ENCODE results near the gene ACP4.
"Not testable (repeated sequence)": the region's sequence is repeated elsewhere in the genome, so short reads cannot be mapped to it uniquely, and the experiment has no call there.

ACP4 gene

DNA sequence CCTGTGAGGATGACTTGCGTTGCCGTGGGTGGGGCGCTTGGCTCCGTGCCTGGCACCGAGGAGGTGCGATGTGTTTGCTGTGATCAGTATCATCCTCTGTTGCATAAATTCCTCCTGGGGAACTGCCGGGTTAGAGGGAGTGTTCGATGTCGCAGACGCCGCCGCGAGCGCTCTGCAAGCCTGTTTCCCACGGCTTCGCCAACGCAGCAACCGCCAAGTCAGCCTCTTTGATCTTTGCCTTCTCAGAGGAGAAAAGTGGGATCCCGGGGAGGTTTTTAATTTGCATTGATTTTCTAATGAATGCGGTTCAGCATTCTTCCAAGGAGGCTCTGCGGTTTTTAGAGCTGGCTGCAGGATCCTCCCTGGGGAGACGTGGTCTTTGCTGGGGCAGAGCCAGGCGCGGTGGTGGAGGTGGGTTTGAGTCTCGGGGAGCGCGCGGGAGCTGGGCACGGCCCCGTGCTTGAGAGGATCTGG is 12.3 kb upstream of the ACP4 start:
- H3K9me3 ChIP-seq (replicated peaks; ENCODE audit: low read length), result no peaks in the 10 kb centered on the region
- no peaks in the 10 kb centered on the region for H3K4me1 ChIP-seq (ENCODE audit: control insufficient read depth, insufficient read depth, low read length)
- H3K4me2 ChIP-seq (ENCODE audit: low read length), result no peak overlapping the region
- peaks cover 45% of the 10 kb centered on the region for H3K27me3 ChIP-seq (ENCODE audit: control insufficient read depth, insufficient read depth, low read length)
- H3K36me3 ChIP-seq (ENCODE audit: insufficient read depth, low read length), result no peaks in the 10 kb centered on the region
- no peak overlapping the region for H3K9ac ChIP-seq (ENCODE audit: low read depth, low read length)
- H3K4me3 ChIP-seq (ENCODE audit: low read length), result no peak overlapping the region

- Histone ChIP-seq H3K36me3 (ENCODE audit: insufficient read depth, low read length) (no peaks in the 10 kb centered on the region), H3K27me3 (ENCODE audit: control insufficient read depth, insufficient read depth, low read length) (peaks cover 45% of the 10 kb centered on the region), H3K9ac (ENCODE audit: low read depth, low read length) (no peak overlapping the region), H3K4me1 (ENCODE audit: control insufficient read depth, insufficient read depth, low read length) (no peaks in the 10 kb centered on the region), H3K4me2 (ENCODE audit: low read length) (no peak overlapping the region), H3K9me3 (replicated peaks; ENCODE audit: low read length) (no peaks in the 10 kb centered on the region), H3K4me3 (ENCODE audit: low read length) (no peak overlapping the region)
Observed at GRCh38 chr19:50778906-50779430, 11.2 kb upstream of the ACP4 start.

DNA sequence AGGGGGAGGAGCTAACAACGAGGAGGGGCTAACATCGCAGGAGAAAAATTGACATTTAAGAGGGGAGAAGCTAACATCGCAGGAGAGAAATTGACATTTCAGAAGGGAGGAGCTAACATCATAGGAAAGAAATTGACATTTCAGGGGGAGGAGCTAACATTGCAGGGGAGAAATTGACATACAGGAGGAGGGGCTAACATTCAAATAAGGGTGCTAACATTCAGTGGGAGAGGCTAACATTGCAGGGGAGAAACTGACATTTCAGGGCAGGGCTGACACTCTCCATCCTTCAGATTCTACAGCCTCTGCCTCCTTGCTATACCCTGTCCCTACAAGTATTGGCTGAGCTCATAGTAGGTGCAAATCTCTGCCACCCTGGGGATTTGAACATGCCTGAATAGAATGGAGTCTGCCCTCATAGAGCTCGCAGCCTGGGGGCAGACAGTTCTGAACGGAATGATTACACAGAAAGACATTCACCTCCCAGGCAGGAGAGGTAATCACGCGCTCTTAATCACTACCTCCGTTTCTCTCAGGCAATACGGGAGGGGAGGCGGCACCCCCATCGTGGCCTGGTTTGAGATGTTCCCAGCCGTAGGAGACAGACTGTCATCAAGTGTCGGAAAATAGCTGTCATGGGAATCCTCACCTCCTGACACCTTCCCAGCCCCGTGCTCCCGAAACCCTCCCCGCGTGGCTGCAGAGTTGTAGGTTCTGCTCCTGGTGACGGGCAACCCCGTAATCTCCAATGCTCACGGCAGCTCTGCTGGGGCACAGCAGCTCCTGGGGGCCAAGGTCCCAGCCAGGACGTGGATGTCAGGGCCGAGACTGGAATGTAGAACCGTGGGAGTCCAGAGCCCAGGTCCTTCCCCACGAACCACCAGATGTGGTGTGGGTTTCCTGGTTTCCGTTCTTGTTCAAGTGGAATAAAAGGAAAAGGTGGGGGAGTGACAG is 10.4 kb upstream of the ACP4 start:
- Histone ChIP-seq H3K4me2 (ENCODE audit: low read length) (no peak overlapping the region), H3K4me3 (ENCODE audit: low read length) (no peak overlapping the region), H3K9me3 (replicated peaks; ENCODE audit: low read length) (no peaks in the 10 kb centered on the region), H3K36me3 (ENCODE audit: insufficient read depth, low read length) (no peaks in the 10 kb centered on the region), H3K4me1 (ENCODE audit: control insufficient read depth, insufficient read depth, low read length) (no peaks in the 10 kb centered on the region), H3K9ac (ENCODE audit: low read depth, low read length) (no peak overlapping the region), H3K27me3 (ENCODE audit: control insufficient read depth, insufficient read depth, low read length) (peaks cover 45% of the 10 kb centered on the region)

- Histone ChIP-seq H3K4me1 (ENCODE audit: control insufficient read depth, insufficient read depth, low read length) (no peaks in the 10 kb centered on the region), H3K4me3 (ENCODE audit: low read length) (no peak overlapping the region), H3K4me2 (ENCODE audit: low read length) (no peak overlapping the region), H3K27me3 (ENCODE audit: control insufficient read depth, insufficient read depth, low read length) (peaks cover 45% of the 10 kb centered on the region), H3K36me3 (ENCODE audit: insufficient read depth, low read length) (no peaks in the 10 kb centered on the region), H3K9me3 (replicated peaks; ENCODE audit: low read length) (no peaks in the 10 kb centered on the region), H3K9ac (ENCODE audit: low read depth, low read length) (no peak overlapping the region)
Observed at GRCh38 chr19:50780753-50781435, 9.3 kb upstream of the ACP4 start.

GRCh38 chr19:50783848-50784152 is 6.4 kb upstream of the ACP4 start:
- H3K9me3 ChIP-seq (replicated peaks; ENCODE audit: low read length); H3K4me2 ChIP-seq (ENCODE audit: low read length); H3K4me1 ChIP-seq (ENCODE audit: control insufficient read depth, insufficient read depth, low read length); H3K36me3 ChIP-seq (ENCODE audit: insufficient read depth, low read length); H3K9ac ChIP-seq (ENCODE audit: low read depth, low read length); H3K4me3 ChIP-seq (ENCODE audit: low read length): not testable (repeated sequence)
- peaks cover 29% of the 10 kb centered on the region for H3K27me3 ChIP-seq (ENCODE audit: control insufficient read depth, insufficient read depth, low read length)

DNA sequence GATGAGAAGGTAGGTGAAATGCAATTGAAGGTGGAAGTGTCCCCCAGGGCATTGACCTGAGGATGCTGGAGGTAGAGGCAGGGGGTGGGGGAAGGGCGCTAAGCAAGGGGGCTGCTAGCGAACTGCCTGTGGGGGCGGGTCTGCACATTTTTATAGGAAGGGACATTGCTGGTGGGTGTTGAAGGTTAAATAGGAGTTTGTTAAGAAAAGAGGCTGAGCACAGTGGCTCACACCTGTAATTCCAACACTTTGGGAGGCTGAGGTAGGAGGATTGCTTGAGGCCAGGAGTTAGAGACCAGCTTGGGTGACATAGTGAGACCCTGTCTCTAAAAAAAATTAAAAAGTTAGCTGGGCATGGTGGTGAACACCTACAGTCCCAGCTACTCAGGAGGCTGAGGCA is 5.5 kb upstream of the ACP4 start:
- H3K27me3 ChIP-seq (ENCODE audit: control insufficient read depth, insufficient read depth, low read length), result peaks cover 20% of the 10 kb centered on the region
- H3K4me3 ChIP-seq (ENCODE audit: low read length), result no peak overlapping the region
- no peaks in the 10 kb centered on the region for H3K36me3 ChIP-seq (ENCODE audit: insufficient read depth, low read length)
- no peaks in the 10 kb centered on the region for H3K9me3 ChIP-seq (replicated peaks; ENCODE audit: low read length)
- H3K9ac ChIP-seq (ENCODE audit: low read depth, low read length), result no peak overlapping the region
- no peaks in the 10 kb centered on the region for H3K4me1 ChIP-seq (ENCODE audit: control insufficient read depth, insufficient read depth, low read length)
- H3K4me2 ChIP-seq (ENCODE audit: low read length), result no peak overlapping the region

GRCh38 chr19:50785329-50785728 is 4.9 kb upstream of the ACP4 start:
- Histone ChIP-seq H3K36me3 (ENCODE audit: insufficient read depth, low read length) (no peaks in the 10 kb centered on the region), H3K27me3 (ENCODE audit: control insufficient read depth, insufficient read depth, low read length) (peaks cover 14% of the 10 kb centered on the region), H3K4me1 (ENCODE audit: control insufficient read depth, insufficient read depth, low read length) (no peaks in the 10 kb centered on the region), H3K4me3 (ENCODE audit: low read length) (no peak overlapping the region), H3K4me2 (ENCODE audit: low read length) (no peak overlapping the region), H3K9ac (ENCODE audit: low read depth, low read length) (no peak overlapping the region), H3K9me3 (replicated peaks; ENCODE audit: low read length) (no peaks in the 10 kb centered on the region)

GRCh38 chr19:50790922-50791467 is 780 bp downstream of the ACP4 start:
- Histone ChIP-seq H3K4me2 (ENCODE audit: low read length) (no peak overlapping the region), H3K27me3 (ENCODE audit: control insufficient read depth, insufficient read depth, low read length) (no peaks in the 10 kb centered on the region), H3K4me1 (ENCODE audit: control insufficient read depth, insufficient read depth, low read length) (no peaks in the 10 kb centered on the region), H3K9ac (ENCODE audit: low read depth, low read length) (no peak overlapping the region), H3K9me3 (replicated peaks; ENCODE audit: low read length) (no peaks in the 10 kb centered on the region), H3K36me3 (ENCODE audit: insufficient read depth, low read length) (no peaks in the 10 kb centered on the region), H3K4me3 (ENCODE audit: low read length) (no peak overlapping the region)

GRCh38 chr19:50791594-50792271 is 1.5 kb downstream of the ACP4 start:
- H3K27me3 ChIP-seq (ENCODE audit: control insufficient read depth, insufficient read depth, low read length), result no peaks in the 10 kb centered on the region
- no peak overlapping the region for H3K4me3 ChIP-seq (ENCODE audit: low read length)
- no peak overlapping the region for H3K9ac ChIP-seq (ENCODE audit: low read depth, low read length)
- H3K4me1 ChIP-seq (ENCODE audit: control insufficient read depth, insufficient read depth, low read length), result no peaks in the 10 kb centered on the region
- peaks cover 7% of the 10 kb centered on the region for H3K36me3 ChIP-seq (ENCODE audit: insufficient read depth, low read length)
- no peak overlapping the region for H3K4me2 ChIP-seq (ENCODE audit: low read length)
- H3K9me3 ChIP-seq (replicated peaks; ENCODE audit: low read length), result no peaks in the 10 kb centered on the region

GRCh38 chr19:50792272-50793250 is 2.3 kb downstream of the ACP4 start:
- Histone ChIP-seq H3K4me3 (ENCODE audit: low read length) (no peak overlapping the region), H3K36me3 (ENCODE audit: insufficient read depth, low read length) (peaks cover 14% of the 10 kb centered on the region), H3K4me2 (ENCODE audit: low read length) (no peak overlapping the region), H3K9ac (ENCODE audit: low read depth, low read length) (no peak overlapping the region), H3K27me3 (ENCODE audit: control insufficient read depth, insufficient read depth, low read length) (no peaks in the 10 kb centered on the region), H3K9me3 (replicated peaks; ENCODE audit: low read length) (no peaks in the 10 kb centered on the region), H3K4me1 (ENCODE audit: control insufficient read depth, insufficient read depth, low read length) (no peaks in the 10 kb centered on the region)

All from skeletal muscle satellite cell (primary cell).